WTC11 (cell line): ENCODE data around the gene PUS7. TPM values are rescaled to one million over a fixed set of nuclear protein-coding genes. Genes with fewer than 3 reads are reported as not detected.
A peak's percentile ranks its signal among the peaks of the same experiment; 100 is the strongest.

ENCODE experiments used
- ATAC-seq: fragments of 200-7000 bp; cut with Tn5 transposase; 2 replicates; pipeline ENCODE4 v1.10.0; 2021; ENCODE audit warnings: mild to moderate bottlenecking, moderate library complexity
- CTCF ChIA-PET: fragments of 300-600 bp; sonication (Branson Sonifier 250); formaldehyde crosslinking; loops from one replicate; lab custom pipeline; 2021; ENCODE audit warnings: antibody characterized with exemption; lab: Charles Lee
- POLR2A ChIA-PET: fragments of 350-600 bp; sonication (Branson Sonifier 250); formaldehyde crosslinking; loops from one replicate; lab custom pipeline; 2021; ENCODE audit warnings: antibody characterized with exemption; lab: Charles Lee
- DNase-seq: peaks from one replicate; pipeline ENCODE4 v3.0.0; 2021; ENCODE audit warnings: low spot score
- H3K27ac Mint-ChIP-seq: 2 replicates; pipeline ENCODE4 v1.8.0; 2021; ENCODE audit warnings: mixed read lengths
- H3K27me3 Mint-ChIP-seq: 2 replicates; pipeline ENCODE4 v1.8.0; 2021; ENCODE audit warnings: low read depth, mild to moderate bottlenecking, moderate library complexity, mixed read lengths
- H3K36me3 Mint-ChIP-seq: 2 replicates; pipeline ENCODE4 v1.8.0; 2021; ENCODE audit warnings: mixed read lengths
- H3K4me1 Mint-ChIP-seq: 2 replicates; pipeline ENCODE4 v1.8.0; 2022; ENCODE audit warnings: mixed read lengths
- H3K4me3 Mint-ChIP-seq: 2 replicates; pipeline ENCODE4 v1.8.0; 2021; ENCODE audit warnings: mild to moderate bottlenecking, moderate library complexity, mixed read lengths
- H3K9me3 Mint-ChIP-seq: 2 replicates; pipeline ENCODE4 v1.8.0; 2021; ENCODE audit warnings: mixed read lengths
- ATF1 ChIP-seq: sonication (generic); formaldehyde crosslinking; IDR thresholded peaks from 2 replicates; pipeline ENCODE4 v1.8.1; 2023; ENCODE audit warnings: mild to moderate bottlenecking, moderate library complexity, missing genetic modification reagents
- ETV6 ChIP-seq: sonication (generic); formaldehyde crosslinking; IDR thresholded peaks from 2 replicates; pipeline ENCODE4 v1.8.1; 2022; ENCODE audit warnings: mild to moderate bottlenecking, missing genetic modification reagents
- IRF2 ChIP-seq: sonication (generic); formaldehyde crosslinking; IDR thresholded peaks from 2 replicates; pipeline ENCODE4 v1.8.0; 2022; ENCODE audit warnings: low read depth, missing genetic modification reagents, borderline replicate concordance
- JAZF1 ChIP-seq: fragments of 250-450 bp; sonication (Bioruptor Pico); IDR thresholded peaks from 2 replicates; pipeline ENCODE4 v1.9.0; 2021; ENCODE audit warnings: moderate library complexity, mild to moderate bottlenecking, inconsistent platforms
- MYBL2 ChIP-seq: sonication (generic); formaldehyde crosslinking; IDR thresholded peaks from 2 replicates; pipeline ENCODE4 v1.8.1; 2023; ENCODE audit warnings: mild to moderate bottlenecking, moderate library complexity, missing genetic modification reagents
- SP1 ChIP-seq: sonication (generic); formaldehyde crosslinking; conservative IDR thresholded peaks from 2 replicates; pipeline ENCODE4 v1.8.1; 2022; ENCODE audit warnings: missing genetic modification reagents
- TCF7 ChIP-seq: sonication (generic); formaldehyde crosslinking; IDR thresholded peaks from 2 replicates; pipeline ENCODE4 v1.8.0; 2022; ENCODE audit warnings: mild to moderate bottlenecking, low read depth, missing genetic modification reagents, moderate library complexity
- ZNF121 ChIP-seq: sonication (generic); formaldehyde crosslinking; IDR thresholded peaks from 2 replicates; pipeline ENCODE4 v1.8.0; 2023; ENCODE audit warnings: missing genetic modification reagents
- ZNF416 ChIP-seq: fragments of 250-450 bp; sonication (Bioruptor Pico); IDR thresholded peaks from 2 replicates; pipeline ENCODE4 v1.9.0; 2021; ENCODE audit warnings: mild to moderate bottlenecking, inconsistent platforms
- total RNA-seq: library from RNA; stranded (reverse); gene quantifications from 3 replicates; pipeline ENCODE4 v1.2.3, GENCODE V29; 2021
- TF ChIP-seq, protein P1 (sequence below): sonication (generic); formaldehyde crosslinking; IDR thresholded peaks from 2 replicates; pipeline ENCODE4 v1.8.1; 2023; ENCODE audit warnings: mild to moderate bottlenecking, missing genetic modification reagents
- TF ChIP-seq, protein P2 (sequence below): fragments of 250-450 bp; sonication (Bioruptor Pico); IDR thresholded peaks from 2 replicates; pipeline ENCODE4 v1.9.0; 2021; ENCODE audit warnings: mild to moderate bottlenecking, borderline replicate concordance
- TF ChIP-seq, protein P3 (sequence below): sonication (generic); formaldehyde crosslinking; IDR thresholded peaks from 2 replicates; pipeline ENCODE4 v1.8.0; 2022; ENCODE audit warnings: mild to moderate bottlenecking, missing genetic modification reagents
- TF ChIP-seq, protein P4 (sequence below): sonication (generic); formaldehyde crosslinking; conservative IDR thresholded peaks from 2 replicates; pipeline ENCODE4 v1.8.1; 2023; ENCODE audit warnings: mild to moderate bottlenecking, low read depth, missing genetic modification reagents, moderate library complexity
- TF ChIP-seq, protein P5 (sequence below): sonication (generic); formaldehyde crosslinking; IDR thresholded peaks from 2 replicates; pipeline ENCODE4 v1.8.1; 2022; ENCODE audit warnings: mild to moderate bottlenecking, moderate library complexity, missing genetic modification reagents
- TF ChIP-seq, protein P6 (sequence below): sonication (generic); formaldehyde crosslinking; IDR thresholded peaks from 2 replicates; pipeline ENCODE4 v1.8.0; 2022; ENCODE audit warnings: mild to moderate bottlenecking, missing genetic modification reagents
- TF ChIP-seq, protein P7 (sequence below): sonication (generic); formaldehyde crosslinking; IDR thresholded peaks from 2 replicates; pipeline ENCODE4 v1.8.1; 2022; ENCODE audit warnings: low read depth, missing genetic modification reagents, borderline replicate concordance

The PUS7 gene
- total RNA-seq, 1 experiment from 2014 or later, result 47.2 TPM

DNA sequence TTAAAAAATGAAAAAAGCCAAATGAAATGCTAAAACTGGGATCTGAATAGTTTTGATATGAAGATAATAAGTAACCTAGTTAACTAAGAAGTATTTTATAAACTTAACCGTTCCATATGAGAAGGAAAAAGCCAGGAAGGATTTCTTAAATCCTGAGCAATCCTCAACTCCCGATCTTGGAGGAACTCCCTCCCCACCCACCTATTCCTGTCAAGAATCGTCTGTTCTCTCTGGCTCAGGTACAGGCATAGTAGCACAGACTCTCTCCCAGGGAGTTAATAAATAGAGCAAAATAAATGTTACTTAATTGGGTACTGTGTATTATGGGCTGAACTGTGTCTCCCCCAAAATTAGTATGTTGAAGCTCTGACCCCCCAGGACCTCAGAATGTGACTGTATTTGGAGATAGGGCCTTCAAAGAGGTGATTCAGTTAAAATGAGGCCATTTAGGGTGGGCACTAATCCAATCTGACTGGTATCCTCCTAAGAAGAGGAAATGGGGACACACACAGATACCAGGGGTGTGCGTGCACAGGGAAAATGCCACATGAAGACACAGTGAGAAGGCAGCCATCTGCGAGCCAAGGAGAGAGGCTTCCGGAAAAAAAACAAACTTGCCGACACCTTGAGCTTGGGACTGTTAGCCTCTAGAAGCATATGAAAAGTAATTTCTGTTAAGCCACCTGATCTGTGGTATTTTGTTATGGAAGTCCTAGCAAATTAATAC is 28.7 kb downstream of the PUS7 start (continued):
- TF ChIP-seq MYBL2, result no peak

DNA sequence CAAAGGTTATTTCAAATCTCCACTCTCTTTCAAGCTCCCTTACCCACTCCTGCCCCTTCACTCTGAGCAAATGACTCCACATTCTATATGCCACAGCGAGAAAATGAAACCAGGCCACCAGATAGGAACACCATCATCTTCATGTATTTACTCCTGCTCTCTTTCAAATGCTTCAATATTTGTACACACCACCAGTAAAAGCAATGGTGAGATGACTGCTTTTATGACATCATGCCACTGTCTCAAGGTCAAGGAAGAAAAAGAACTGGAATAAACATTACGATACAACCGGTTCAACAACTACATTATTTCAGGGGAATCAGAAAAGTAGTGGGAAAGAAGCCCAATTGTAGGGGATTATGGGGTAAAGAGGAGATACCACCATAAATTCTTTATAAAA is 32.7 kb downstream of the PUS7 start:
- H3K36me3 Mint-ChIP-seq, result peaks cover 51% of the 10 kb centered on the region
- POLR2A ChIA-PET, result no interaction called here
- CTCF ChIA-PET, result interaction anchor here (0.8 kb wide), 1 partner anchor 233 kb away, joined by 5 read pairs; no protein-coding TSS in a partner anchor
- TF ChIP-seq, protein P1, sequence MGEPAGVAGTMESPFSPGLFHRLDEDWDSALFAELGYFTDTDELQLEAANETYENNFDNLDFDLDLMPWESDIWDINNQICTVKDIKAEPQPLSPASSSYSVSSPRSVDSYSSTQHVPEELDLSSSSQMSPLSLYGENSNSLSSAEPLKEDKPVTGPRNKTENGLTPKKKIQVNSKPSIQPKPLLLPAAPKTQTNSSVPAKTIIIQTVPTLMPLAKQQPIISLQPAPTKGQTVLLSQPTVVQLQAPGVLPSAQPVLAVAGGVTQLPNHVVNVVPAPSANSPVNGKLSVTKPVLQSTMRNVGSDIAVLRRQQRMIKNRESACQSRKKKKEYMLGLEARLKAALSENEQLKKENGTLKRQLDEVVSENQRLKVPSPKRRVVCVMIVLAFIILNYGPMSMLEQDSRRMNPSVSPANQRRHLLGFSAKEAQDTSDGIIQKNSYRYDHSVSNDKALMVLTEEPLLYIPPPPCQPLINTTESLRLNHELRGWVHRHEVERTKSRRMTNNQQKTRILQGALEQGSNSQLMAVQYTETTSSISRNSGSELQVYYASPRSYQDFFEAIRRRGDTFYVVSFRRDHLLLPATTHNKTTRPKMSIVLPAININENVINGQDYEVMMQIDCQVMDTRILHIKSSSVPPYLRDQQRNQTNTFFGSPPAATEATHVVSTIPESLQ (CRISPR knock-in tag), result no peak
- TF ChIP-seq ZNF121 (CRISPR knock-in tag), result no peak
- TF ChIP-seq, protein P2, sequence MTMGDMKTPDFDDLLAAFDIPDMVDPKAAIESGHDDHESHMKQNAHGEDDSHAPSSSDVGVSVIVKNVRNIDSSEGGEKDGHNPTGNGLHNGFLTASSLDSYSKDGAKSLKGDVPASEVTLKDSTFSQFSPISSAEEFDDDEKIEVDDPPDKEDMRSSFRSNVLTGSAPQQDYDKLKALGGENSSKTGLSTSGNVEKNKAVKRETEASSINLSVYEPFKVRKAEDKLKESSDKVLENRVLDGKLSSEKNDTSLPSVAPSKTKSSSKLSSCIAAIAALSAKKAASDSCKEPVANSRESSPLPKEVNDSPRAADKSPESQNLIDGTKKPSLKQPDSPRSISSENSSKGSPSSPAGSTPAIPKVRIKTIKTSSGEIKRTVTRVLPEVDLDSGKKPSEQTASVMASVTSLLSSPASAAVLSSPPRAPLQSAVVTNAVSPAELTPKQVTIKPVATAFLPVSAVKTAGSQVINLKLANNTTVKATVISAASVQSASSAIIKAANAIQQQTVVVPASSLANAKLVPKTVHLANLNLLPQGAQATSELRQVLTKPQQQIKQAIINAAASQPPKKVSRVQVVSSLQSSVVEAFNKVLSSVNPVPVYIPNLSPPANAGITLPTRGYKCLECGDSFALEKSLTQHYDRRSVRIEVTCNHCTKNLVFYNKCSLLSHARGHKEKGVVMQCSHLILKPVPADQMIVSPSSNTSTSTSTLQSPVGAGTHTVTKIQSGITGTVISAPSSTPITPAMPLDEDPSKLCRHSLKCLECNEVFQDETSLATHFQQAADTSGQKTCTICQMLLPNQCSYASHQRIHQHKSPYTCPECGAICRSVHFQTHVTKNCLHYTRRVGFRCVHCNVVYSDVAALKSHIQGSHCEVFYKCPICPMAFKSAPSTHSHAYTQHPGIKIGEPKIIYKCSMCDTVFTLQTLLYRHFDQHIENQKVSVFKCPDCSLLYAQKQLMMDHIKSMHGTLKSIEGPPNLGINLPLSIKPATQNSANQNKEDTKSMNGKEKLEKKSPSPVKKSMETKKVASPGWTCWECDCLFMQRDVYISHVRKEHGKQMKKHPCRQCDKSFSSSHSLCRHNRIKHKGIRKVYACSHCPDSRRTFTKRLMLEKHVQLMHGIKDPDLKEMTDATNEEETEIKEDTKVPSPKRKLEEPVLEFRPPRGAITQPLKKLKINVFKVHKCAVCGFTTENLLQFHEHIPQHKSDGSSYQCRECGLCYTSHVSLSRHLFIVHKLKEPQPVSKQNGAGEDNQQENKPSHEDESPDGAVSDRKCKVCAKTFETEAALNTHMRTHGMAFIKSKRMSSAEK (CRISPR knock-in tag), result no peak
- TF ChIP-seq ATF1, result no peak
- TF ChIP-seq TCF7 (CRISPR knock-in tag), result no peak
- TF ChIP-seq MYBL2, result no peak
- H3K4me1 Mint-ChIP-seq, result no peaks in the 10 kb centered on the region
- no peaks in the 10 kb centered on the region for H3K27me3 Mint-ChIP-seq
- no peak overlapping the region for H3K4me3 Mint-ChIP-seq
- DNase-seq, result no peak
- peak overlapping the region; percentile 58 for H3K27ac Mint-ChIP-seq
- no peaks in the 10 kb centered on the region for H3K9me3 Mint-ChIP-seq
- ATAC-seq, result no peak

DNA sequence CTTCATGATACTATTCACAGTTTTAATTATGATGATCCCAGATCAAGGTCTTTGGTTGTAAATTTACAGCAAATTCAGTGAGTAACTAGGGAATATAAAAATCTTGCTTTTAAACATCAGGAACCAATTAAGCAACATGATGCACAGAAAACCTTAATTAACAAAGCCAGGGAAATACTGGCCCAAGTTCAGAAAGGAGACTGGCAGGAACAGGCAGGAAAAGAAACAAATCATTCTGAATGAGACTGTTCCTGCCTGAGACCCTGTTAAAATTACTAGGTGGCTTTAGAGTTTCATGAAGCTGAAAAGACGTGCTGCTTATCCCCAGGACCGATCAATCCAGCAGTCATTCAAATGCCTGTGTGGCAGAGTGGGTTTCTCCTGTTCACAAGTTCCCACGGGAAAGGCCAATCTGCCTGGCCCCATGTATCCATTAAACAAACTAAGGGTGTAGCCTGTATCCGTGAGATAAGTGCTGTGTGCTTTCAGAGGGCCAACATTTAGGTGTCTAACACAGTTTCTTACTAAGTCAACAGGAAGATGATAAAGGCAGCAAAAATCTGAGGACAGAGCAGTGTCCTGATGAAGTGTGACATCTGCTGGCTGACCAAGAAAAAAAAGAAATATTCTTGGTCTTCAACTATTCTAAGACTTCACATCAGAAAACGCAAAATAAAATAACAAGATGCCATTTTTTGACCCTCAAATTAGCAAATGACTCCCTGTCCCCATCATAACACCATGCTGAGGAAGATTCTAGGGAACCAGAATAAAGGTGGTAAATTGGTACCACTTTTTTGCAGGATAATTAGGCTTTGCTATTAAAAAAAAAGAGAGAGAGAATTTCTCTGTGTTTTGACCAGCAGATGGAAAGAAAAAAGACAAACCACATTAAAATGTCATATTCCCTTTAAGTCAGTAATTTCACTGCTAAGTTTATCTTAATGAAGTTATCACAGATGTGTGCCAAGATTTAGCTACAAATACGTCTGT is 34.2 kb downstream of the PUS7 start:
- Mint-ChIP-seq H3K27ac (no peak overlapping the region), H3K9me3 (no peaks in the 10 kb centered on the region), H3K36me3 (peaks cover 44% of the 10 kb centered on the region), H3K4me3 (no peak overlapping the region), H3K27me3 (no peaks in the 10 kb centered on the region), H3K4me1 (no peaks in the 10 kb centered on the region)
- ChIA-PET POLR2A (no interaction called here), CTCF (no interaction called here)
- DNase-seq (no peak), ATAC-seq (no peak)
- TF ChIP-seq ZNF416 (CRISPR knock-in tag) (no peak), ETV6 (CRISPR knock-in tag) (no peak), JAZF1 (CRISPR knock-in tag) (no peak), IRF2 (no peak), SP1 (no peak), ATF1 (no peak)
- TF ChIP-seq, protein P3, sequence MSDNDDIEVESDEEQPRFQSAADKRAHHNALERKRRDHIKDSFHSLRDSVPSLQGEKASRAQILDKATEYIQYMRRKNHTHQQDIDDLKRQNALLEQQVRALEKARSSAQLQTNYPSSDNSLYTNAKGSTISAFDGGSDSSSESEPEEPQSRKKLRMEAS (CRISPR knock-in tag), result no peak
- TF ChIP-seq, protein P4, sequence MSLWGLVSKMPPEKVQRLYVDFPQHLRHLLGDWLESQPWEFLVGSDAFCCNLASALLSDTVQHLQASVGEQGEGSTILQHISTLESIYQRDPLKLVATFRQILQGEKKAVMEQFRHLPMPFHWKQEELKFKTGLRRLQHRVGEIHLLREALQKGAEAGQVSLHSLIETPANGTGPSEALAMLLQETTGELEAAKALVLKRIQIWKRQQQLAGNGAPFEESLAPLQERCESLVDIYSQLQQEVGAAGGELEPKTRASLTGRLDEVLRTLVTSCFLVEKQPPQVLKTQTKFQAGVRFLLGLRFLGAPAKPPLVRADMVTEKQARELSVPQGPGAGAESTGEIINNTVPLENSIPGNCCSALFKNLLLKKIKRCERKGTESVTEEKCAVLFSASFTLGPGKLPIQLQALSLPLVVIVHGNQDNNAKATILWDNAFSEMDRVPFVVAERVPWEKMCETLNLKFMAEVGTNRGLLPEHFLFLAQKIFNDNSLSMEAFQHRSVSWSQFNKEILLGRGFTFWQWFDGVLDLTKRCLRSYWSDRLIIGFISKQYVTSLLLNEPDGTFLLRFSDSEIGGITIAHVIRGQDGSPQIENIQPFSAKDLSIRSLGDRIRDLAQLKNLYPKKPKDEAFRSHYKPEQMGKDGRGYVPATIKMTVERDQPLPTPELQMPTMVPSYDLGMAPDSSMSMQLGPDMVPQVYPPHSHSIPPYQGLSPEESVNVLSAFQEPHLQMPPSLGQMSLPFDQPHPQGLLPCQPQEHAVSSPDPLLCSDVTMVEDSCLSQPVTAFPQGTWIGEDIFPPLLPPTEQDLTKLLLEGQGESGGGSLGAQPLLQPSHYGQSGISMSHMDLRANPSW, result no peak
- TF ChIP-seq, protein P5, sequence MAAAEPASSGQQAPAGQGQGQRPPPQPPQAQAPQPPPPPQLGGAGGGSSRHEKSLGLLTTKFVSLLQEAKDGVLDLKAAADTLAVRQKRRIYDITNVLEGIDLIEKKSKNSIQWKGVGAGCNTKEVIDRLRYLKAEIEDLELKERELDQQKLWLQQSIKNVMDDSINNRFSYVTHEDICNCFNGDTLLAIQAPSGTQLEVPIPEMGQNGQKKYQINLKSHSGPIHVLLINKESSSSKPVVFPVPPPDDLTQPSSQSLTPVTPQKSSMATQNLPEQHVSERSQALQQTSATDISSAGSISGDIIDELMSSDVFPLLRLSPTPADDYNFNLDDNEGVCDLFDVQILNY, result no peak
- TF ChIP-seq, protein P6, sequence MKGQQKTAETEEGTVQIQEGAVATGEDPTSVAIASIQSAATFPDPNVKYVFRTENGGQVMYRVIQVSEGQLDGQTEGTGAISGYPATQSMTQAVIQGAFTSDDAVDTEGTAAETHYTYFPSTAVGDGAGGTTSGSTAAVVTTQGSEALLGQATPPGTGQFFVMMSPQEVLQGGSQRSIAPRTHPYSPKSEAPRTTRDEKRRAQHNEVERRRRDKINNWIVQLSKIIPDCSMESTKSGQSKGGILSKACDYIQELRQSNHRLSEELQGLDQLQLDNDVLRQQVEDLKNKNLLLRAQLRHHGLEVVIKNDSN (CRISPR knock-in tag), result no peak
- TF ChIP-seq, protein P7, sequence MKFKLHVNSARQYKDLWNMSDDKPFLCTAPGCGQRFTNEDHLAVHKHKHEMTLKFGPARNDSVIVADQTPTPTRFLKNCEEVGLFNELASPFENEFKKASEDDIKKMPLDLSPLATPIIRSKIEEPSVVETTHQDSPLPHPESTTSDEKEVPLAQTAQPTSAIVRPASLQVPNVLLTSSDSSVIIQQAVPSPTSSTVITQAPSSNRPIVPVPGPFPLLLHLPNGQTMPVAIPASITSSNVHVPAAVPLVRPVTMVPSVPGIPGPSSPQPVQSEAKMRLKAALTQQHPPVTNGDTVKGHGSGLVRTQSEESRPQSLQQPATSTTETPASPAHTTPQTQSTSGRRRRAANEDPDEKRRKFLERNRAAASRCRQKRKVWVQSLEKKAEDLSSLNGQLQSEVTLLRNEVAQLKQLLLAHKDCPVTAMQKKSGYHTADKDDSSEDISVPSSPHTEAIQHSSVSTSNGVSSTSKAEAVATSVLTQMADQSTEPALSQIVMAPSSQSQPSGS (CRISPR knock-in tag), result no peak
